Lower lobe of right lung (tissue), 2 donors: ENCODE measurements around the gene SPRR5. TPM values are rescaled to one million over a fixed set of nuclear protein-coding genes. Genes with fewer than 3 reads are reported as not detected.

Source experiments
- ATAC-seq, 2 donors: fragments of 200-7000 bp; cut with Tn5 transposase; one replicate each; pipeline ENCODE4 v1.9.1; 2020 to 2022; ENCODE audit warnings: mild to moderate bottlenecking in 2 of 2, moderate library complexity in 2 of 2
- DNase-seq: peaks from one replicate; pipeline ENCODE4 v3.0.0-alpha.2; 2020
- H3K27ac ChIP-seq: fragments of 200-600 bp; one replicate; pipeline ENCODE4 v1.8.0; 2022
- H3K27me3 ChIP-seq: fragments of 200-600 bp; one replicate; pipeline ENCODE4 v1.8.0; 2022; ENCODE audit warnings: low read depth
- H3K36me3 ChIP-seq: fragments of 200-600 bp; one replicate; pipeline ENCODE4 v1.8.0; 2022; ENCODE audit warnings: mild to moderate bottlenecking
- H3K4me1 ChIP-seq: fragments of 200-600 bp; one replicate; pipeline ENCODE4 v1.8.0; 2022
- H3K4me3 ChIP-seq: fragments of 200-600 bp; one replicate; pipeline ENCODE4 v1.8.0; 2022; ENCODE audit warnings: mild to moderate bottlenecking
- H3K9me3 ChIP-seq: fragments of 200-600 bp; one replicate; pipeline ENCODE4 v1.8.0; 2022
- CTCF ChIP-seq: fragments of 200-600 bp; IDR thresholded peaks from one replicate; pipeline ENCODE4 v1.8.0; 2022; ENCODE audit warnings: antibody characterized with exemption, mild to moderate bottlenecking
- intact Hi-C: fragments of 100-400 bp; cut with DNase I; formaldehyde crosslinking; loops from one replicate; pipeline ENCODE4 v1.11.0; 2022
- total RNA-seq: library from RNA; stranded (reverse); fragmentation: NEBNext Ultra II Directional; extraction: Animal tissue kit (Norgen Biotek cat#: 25700); gene quantifications from one replicate; pipeline ENCODE4 v1.2.1, GENCODE V29; 2021
- donor health status: DM: no; HTN: yes; CAD: no; lungs with severe emphysema.

The SPRR5 gene
- total RNA-seq, 1 donor from 2014 or later: not detected

GRCh38 chr1:152982076-152982475 lies 35.1 kb downstream of the SPRR5 start:
- Histone ChIP-seq H3K4me1 (no peaks in the 10 kb centered on the region), H3K4me3 (no peak overlapping the region), H3K27ac (no peak overlapping the region), H3K36me3 (no peaks in the 10 kb centered on the region), H3K27me3 (peaks cover 6% of the 10 kb centered on the region), H3K9me3 (no peaks in the 10 kb centered on the region)
- TF ChIP-seq CTCF: no peak
- no peak for ATAC-seq
- DNase-seq: no peak
- intact Hi-C loops: no loop called here

- peaks cover 6% of the 10 kb centered on the region for H3K27me3 ChIP-seq
- no peaks in the 10 kb centered on the region for H3K9me3 ChIP-seq
- H3K36me3 ChIP-seq: no peaks in the 10 kb centered on the region
- no peak overlapping the region for H3K4me3 ChIP-seq
- TF ChIP-seq CTCF: no peak
- no peak for DNase-seq
- ATAC-seq: no peak
- intact Hi-C loops: no loop called here
- no peaks in the 10 kb centered on the region for H3K4me1 ChIP-seq
- H3K27ac ChIP-seq: no peak overlapping the region
Observed at GRCh38 chr1:152983234-152983633, 36.2 kb downstream of the SPRR5 start.

- intact Hi-C loops: no loop called here
- ATAC-seq (no peak), DNase-seq (no peak)
- H3K27me3 ChIP-seq: peaks cover 6% of the 10 kb centered on the region
- TF ChIP-seq CTCF: no peak
- no peaks in the 10 kb centered on the region for H3K4me1 ChIP-seq
- H3K9me3 ChIP-seq: no peaks in the 10 kb centered on the region
- H3K36me3 ChIP-seq: no peaks in the 10 kb centered on the region
- H3K27ac ChIP-seq: no peak within 1 kb of the TSS
- no peak within 1 kb of the TSS for H3K4me3 ChIP-seq
Observed at GRCh38 chr1:152983743-152984142, 36.7 kb downstream of the SPRR5 start, which contains the start of gene SPRR1A. Gene SPRR1A, plus strand, starts transcription at chr1:152984081. Its CDS starts 1,150 bp downstream, at chr1:152985231.

- H3K9me3 ChIP-seq: no peaks in the 10 kb centered on the region
- no peak for DNase-seq
- no peak overlapping the region for H3K27ac ChIP-seq
- no peak overlapping the region for H3K4me3 ChIP-seq
- no peak for ATAC-seq
- no peak for TF ChIP-seq CTCF
- intact Hi-C loops: no loop called here
- peaks cover 1% of the 10 kb centered on the region for H3K27me3 ChIP-seq
- no peaks in the 10 kb centered on the region for H3K4me1 ChIP-seq
- H3K36me3 ChIP-seq: no peaks in the 10 kb centered on the region
Observed at GRCh38 chr1:152986578-152986977, 39.6 kb downstream of the SPRR5 start.

- Histone ChIP-seq H3K4me1 (no peaks in the 10 kb centered on the region), H3K36me3 (no peaks in the 10 kb centered on the region), H3K9me3 (no peaks in the 10 kb centered on the region), H3K27ac (no peak overlapping the region), H3K27me3 (no peaks in the 10 kb centered on the region), H3K4me3 (no peak overlapping the region)
- DNase-seq (no peak), ATAC-seq (no peak)
- intact Hi-C loops: no loop called here
- no peak for TF ChIP-seq CTCF
Observed at GRCh38 chr1:152993186-152993585, 46.2 kb downstream of the SPRR5 start.

- TF ChIP-seq CTCF: no peak
- Histone ChIP-seq H3K27me3 (no peaks in the 10 kb centered on the region), H3K27ac (no peak overlapping the region), H3K36me3 (no peaks in the 10 kb centered on the region), H3K4me1 (no peaks in the 10 kb centered on the region), H3K9me3 (no peaks in the 10 kb centered on the region), H3K4me3 (no peak overlapping the region)
- ATAC-seq (no peak), DNase-seq (no peak)
- intact Hi-C loops: no loop called here
Observed at GRCh38 chr1:152995842-152996241, 48.8 kb downstream of the SPRR5 start.
